ENCODE results near the gene FPR3.

DNA sequence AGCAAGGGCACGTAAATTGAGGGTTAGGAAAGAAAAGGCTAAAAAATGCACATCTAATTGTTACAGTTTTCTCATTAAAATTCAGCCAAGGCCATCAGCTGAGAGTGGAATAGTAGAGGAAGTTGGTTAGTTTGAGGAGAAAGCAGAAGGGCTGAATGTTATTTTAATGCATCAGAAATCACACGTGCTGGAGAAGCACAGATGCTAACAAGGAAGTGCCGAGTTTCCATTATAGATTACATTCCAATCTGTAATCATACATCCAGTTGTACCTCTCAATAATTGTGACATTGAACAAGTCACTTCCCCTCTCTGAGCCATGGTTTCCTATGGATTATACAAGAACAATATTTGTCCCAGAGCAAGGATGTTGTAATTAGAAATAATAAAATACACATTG lies 25.1 kb downstream of the FPR3 start:
- TF ChIP-seq CTCF (IDR thresholded peaks at IDR 0.05; ENCODE audit: low read depth, low read length) (no peak), EZH2phosphoT487 (IDR thresholded peaks at IDR 0.05; ENCODE audit: low read depth) (no peak)

All from OCI-LY3 (cell line).